ENCODE results near the gene MCF2L.

DNA sequence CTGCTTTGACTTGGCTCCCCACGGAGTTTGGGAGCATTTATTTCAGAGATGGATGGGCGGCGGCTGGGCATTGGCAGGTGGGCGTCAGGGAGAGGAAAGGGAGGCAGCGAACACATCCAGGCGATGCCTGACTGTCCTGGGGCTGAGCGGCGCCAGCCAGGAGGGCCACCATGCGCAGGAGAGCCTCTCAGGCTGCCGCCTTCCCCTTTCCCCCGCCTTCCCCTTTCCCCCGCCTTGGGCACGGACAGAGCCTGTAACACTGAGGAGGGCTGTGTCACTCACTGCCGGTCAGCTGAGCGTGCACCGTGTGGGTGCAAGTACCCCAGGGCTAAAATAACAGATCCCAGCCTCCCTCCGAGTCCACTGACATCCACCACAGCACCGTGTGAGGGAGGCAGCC is 11.4 kb downstream of the MCF2L start:
- TF ChIP-seq, protein P1, sequence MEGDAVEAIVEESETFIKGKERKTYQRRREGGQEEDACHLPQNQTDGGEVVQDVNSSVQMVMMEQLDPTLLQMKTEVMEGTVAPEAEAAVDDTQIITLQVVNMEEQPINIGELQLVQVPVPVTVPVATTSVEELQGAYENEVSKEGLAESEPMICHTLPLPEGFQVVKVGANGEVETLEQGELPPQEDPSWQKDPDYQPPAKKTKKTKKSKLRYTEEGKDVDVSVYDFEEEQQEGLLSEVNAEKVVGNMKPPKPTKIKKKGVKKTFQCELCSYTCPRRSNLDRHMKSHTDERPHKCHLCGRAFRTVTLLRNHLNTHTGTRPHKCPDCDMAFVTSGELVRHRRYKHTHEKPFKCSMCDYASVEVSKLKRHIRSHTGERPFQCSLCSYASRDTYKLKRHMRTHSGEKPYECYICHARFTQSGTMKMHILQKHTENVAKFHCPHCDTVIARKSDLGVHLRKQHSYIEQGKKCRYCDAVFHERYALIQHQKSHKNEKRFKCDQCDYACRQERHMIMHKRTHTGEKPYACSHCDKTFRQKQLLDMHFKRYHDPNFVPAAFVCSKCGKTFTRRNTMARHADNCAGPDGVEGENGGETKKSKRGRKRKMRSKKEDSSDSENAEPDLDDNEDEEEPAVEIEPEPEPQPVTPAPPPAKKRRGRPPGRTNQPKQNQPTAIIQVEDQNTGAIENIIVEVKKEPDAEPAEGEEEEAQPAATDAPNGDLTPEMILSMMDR (IDR thresholded peaks at IDR 0.05), result no peak
- no peak for TF ChIP-seq POLR2A (IDR thresholded peaks at IDR 0.05)
- TF ChIP-seq EP300 (IDR thresholded peaks at IDR 0.05), result no peak
- no peak for TF ChIP-seq POLR2AphosphoS5 (IDR thresholded peaks at IDR 0.05)
